T-helper 17 cell (primary cell): ENCODE results near the gene UMODL1. TPM values are rescaled to one million over a fixed set of nuclear protein-coding genes. Genes with fewer than 3 reads are reported as not detected.
A peak's percentile ranks its signal among the peaks of the same experiment; 100 is the strongest.

Experiments used
- ATAC-seq: fragments of 150-1000 bp; cut with Tn5 transposase; 2 replicates; pipeline ENCODE4 v1.10.0; 2021; ENCODE audit warnings: mild to moderate bottlenecking, moderate library complexity
- DNase-seq, 3 donors: peaks; one replicate each; pipeline versions ENCODE4 v3.0.0 to v3.0.0-alpha.2; 2020 to 2021
- H3K9me3 ChIP-seq: one replicate; pipeline ENCODE4 v1.7.0; 2013; ENCODE audit warnings: low read length, mild to moderate bottlenecking; ENCODE audit not compliant: control insufficient read depth, poor library complexity, severe bottlenecking
- H3K27ac Mint-ChIP-seq: one replicate; pipeline ENCODE4 v1.8.0; 2022; ENCODE audit warnings: mild to moderate bottlenecking, moderate library complexity, mixed read lengths
- H3K27me3 Mint-ChIP-seq: one replicate; pipeline ENCODE4 v1.8.0; 2022; ENCODE audit warnings: mixed read lengths
- H3K36me3 Mint-ChIP-seq: one replicate; pipeline ENCODE4 v1.8.0; 2022; ENCODE audit warnings: low read depth, mixed read lengths
- H3K4me1 Mint-ChIP-seq: one replicate; pipeline ENCODE4 v1.8.0; 2022; ENCODE audit warnings: mild to moderate bottlenecking, mixed read lengths
- H3K4me3 Mint-ChIP-seq: one replicate; pipeline ENCODE4 v1.8.0; 2022; ENCODE audit warnings: mild to moderate bottlenecking, moderate library complexity, mixed read lengths
- total RNA-seq, 4 donors: library from RNA in 2 of 4; stranded (reverse) in 2 of 4; gene quantifications; one replicate each; pipeline ENCODE4 v1.2.3 and lab custom pipeline; 2022 to 2026

UMODL1 gene
- total RNA-seq, 2 donors from 2014 or later = 0.23 to 0.99 TPM

- no peaks in the 10 kb centered on the region for H3K9me3 ChIP-seq
- DNase-seq = no peak
- ATAC-seq = no peak
- Mint-ChIP-seq H3K27me3 (peaks cover 7% of the 10 kb centered on the region), H3K4me3 (no peak overlapping the region), H3K36me3 (peaks cover 4% of the 10 kb centered on the region), H3K4me1 (peaks cover 2% of the 10 kb centered on the region), H3K27ac (no peak overlapping the region)
These were observed 38.9 kb upstream of the UMODL1 start for GRCh38 chr21:42032266-42032665.

GRCh38 chr21:42032968-42033367 is 38.1 kb upstream of the UMODL1 start:
- ATAC-seq = no peak
- DNase-seq = no peak
- peaks cover 7% of the 10 kb centered on the region for H3K27me3 Mint-ChIP-seq
- H3K27ac Mint-ChIP-seq = no peak overlapping the region
- no peak overlapping the region for H3K4me3 Mint-ChIP-seq
- H3K9me3 ChIP-seq = no peaks in the 10 kb centered on the region
- H3K4me1 Mint-ChIP-seq = peaks cover 4% of the 10 kb centered on the region
- peaks cover 4% of the 10 kb centered on the region for H3K36me3 Mint-ChIP-seq

- Mint-ChIP-seq H3K27ac (no peak overlapping the region), H3K4me1 (peaks cover 13% of the 10 kb centered on the region), H3K4me3 (no peak overlapping the region), H3K36me3 (peaks cover 4% of the 10 kb centered on the region), H3K27me3 (peaks cover 7% of the 10 kb centered on the region)
- H3K9me3 ChIP-seq = no peaks in the 10 kb centered on the region
- DNase-seq (no peak), ATAC-seq (no peak)
These were observed 34.8 kb upstream of the UMODL1 start for GRCh38 chr21:42036313-42036712.

- Mint-ChIP-seq H3K4me1 (peaks cover 15% of the 10 kb centered on the region), H3K27me3 (peaks cover 7% of the 10 kb centered on the region), H3K36me3 (peaks cover 4% of the 10 kb centered on the region), H3K27ac (no peak overlapping the region), H3K4me3 (no peak overlapping the region)
- ATAC-seq = no peak
- no peak for DNase-seq
- no peaks in the 10 kb centered on the region for H3K9me3 ChIP-seq
These were observed 33.6 kb upstream of the UMODL1 start for GRCh38 chr21:42037516-42037915.

- peaks cover 7% of the 10 kb centered on the region for H3K27me3 Mint-ChIP-seq
- peak overlapping the region; percentile 61 for H3K27ac Mint-ChIP-seq
These were observed 33.2 kb upstream of the UMODL1 start for GRCh38 chr21:42037943-42038342.

GRCh38 chr21:42038393-42038792 is 32.7 kb upstream of the UMODL1 start:
- H3K36me3 Mint-ChIP-seq = peaks cover 4% of the 10 kb centered on the region
- no peak for DNase-seq
- ATAC-seq = no peak
- H3K27me3 Mint-ChIP-seq = peaks cover 7% of the 10 kb centered on the region
- H3K4me1 Mint-ChIP-seq = peaks cover 17% of the 10 kb centered on the region
- no peaks in the 10 kb centered on the region for H3K9me3 ChIP-seq
- H3K4me3 Mint-ChIP-seq = no peak overlapping the region
- peak overlapping the region; percentile 61 for H3K27ac Mint-ChIP-seq

More at GRCh38 chr21:42037943-42038342, 33.2 kb upstream of the UMODL1 start:
- peaks cover 17% of the 10 kb centered on the region for H3K4me1 Mint-ChIP-seq
- DNase-seq (no peak), ATAC-seq (no peak)
- H3K36me3 Mint-ChIP-seq = peaks cover 4% of the 10 kb centered on the region
- no peaks in the 10 kb centered on the region for H3K9me3 ChIP-seq
- H3K4me3 Mint-ChIP-seq = no peak overlapping the region

- no peaks in the 10 kb centered on the region for H3K9me3 ChIP-seq
- Mint-ChIP-seq H3K36me3 (peaks cover 4% of the 10 kb centered on the region), H3K4me1 (peaks cover 17% of the 10 kb centered on the region), H3K27me3 (peaks cover 7% of the 10 kb centered on the region), H3K4me3 (no peak overlapping the region), H3K27ac (peak overlapping the region; percentile 61)
- DNase-seq (no peak), ATAC-seq (no peak)
These were observed 32.2 kb upstream of the UMODL1 start for GRCh38 chr21:42038826-42039425.

GRCh38 chr21:42039470-42039901 is 31.6 kb upstream of the UMODL1 start:
- H3K9me3 ChIP-seq = no peaks in the 10 kb centered on the region
- Mint-ChIP-seq H3K36me3 (peaks cover 4% of the 10 kb centered on the region), H3K27me3 (peaks cover 4% of the 10 kb centered on the region), H3K4me3 (no peak overlapping the region), H3K27ac (no peak overlapping the region), H3K4me1 (peaks cover 17% of the 10 kb centered on the region)
- no peak for DNase-seq
- ATAC-seq = no peak

GRCh38 chr21:42039911-42040351 is 31.2 kb upstream of the UMODL1 start:
- H3K36me3 Mint-ChIP-seq = peaks cover 2% of the 10 kb centered on the region
- DNase-seq = no peak
- H3K9me3 ChIP-seq = no peaks in the 10 kb centered on the region
- H3K27ac Mint-ChIP-seq = peak overlapping the region; percentile 67
- peaks cover 17% of the 10 kb centered on the region for H3K4me1 Mint-ChIP-seq
- H3K27me3 Mint-ChIP-seq = no peaks in the 10 kb centered on the region
- ATAC-seq = no peak
- H3K4me3 Mint-ChIP-seq = no peak overlapping the region

- Mint-ChIP-seq H3K27me3 (no peaks in the 10 kb centered on the region), H3K36me3 (no peaks in the 10 kb centered on the region), H3K4me3 (no peak overlapping the region), H3K27ac (peak overlapping the region; percentile 67), H3K4me1 (peaks cover 16% of the 10 kb centered on the region)
- ATAC-seq (no peak), DNase-seq (no peak)
- H3K9me3 ChIP-seq = no peaks in the 10 kb centered on the region
These were observed 30.5 kb upstream of the UMODL1 start for GRCh38 chr21:42040411-42041180.

GRCh38 chr21:42041246-42041645 is 29.9 kb upstream of the UMODL1 start:
- DNase-seq (no peak), ATAC-seq (no peak)
- no peaks in the 10 kb centered on the region for H3K27me3 Mint-ChIP-seq
- peak overlapping the region; percentile 67 for H3K27ac Mint-ChIP-seq
- peaks cover 18% of the 10 kb centered on the region for H3K4me1 Mint-ChIP-seq
- H3K9me3 ChIP-seq = no peaks in the 10 kb centered on the region
- no peak overlapping the region for H3K4me3 Mint-ChIP-seq
- H3K36me3 Mint-ChIP-seq = no peaks in the 10 kb centered on the region

- no peak for DNase-seq
- Mint-ChIP-seq H3K27ac (no peak overlapping the region), H3K4me3 (no peak overlapping the region), H3K36me3 (no peaks in the 10 kb centered on the region), H3K4me1 (peaks cover 18% of the 10 kb centered on the region), H3K27me3 (no peaks in the 10 kb centered on the region)
- no peak for ATAC-seq
- H3K9me3 ChIP-seq = no peaks in the 10 kb centered on the region
These were observed 29.4 kb upstream of the UMODL1 start for GRCh38 chr21:42041711-42042110.

- H3K4me3 Mint-ChIP-seq = no peak overlapping the region
- H3K27me3 Mint-ChIP-seq = no peaks in the 10 kb centered on the region
- H3K4me1 Mint-ChIP-seq = peaks cover 16% of the 10 kb centered on the region
- DNase-seq (no peak), ATAC-seq (no peak)
- H3K36me3 Mint-ChIP-seq = no peaks in the 10 kb centered on the region
- no peaks in the 10 kb centered on the region for H3K9me3 ChIP-seq
- no peak overlapping the region for H3K27ac Mint-ChIP-seq
These were observed 28.5 kb upstream of the UMODL1 start for GRCh38 chr21:42042651-42043050.
